Mucosa of rectum (tissue), 2 donors: ENCODE measurements around the gene CCPG1.

Experiments
- H3K27ac ChIP-seq, 2 donors: one replicate each; pipeline ENCODE4 v1.7.0; 2013; ENCODE audit warnings: inconsistent platforms in 2 of 2, low read depth in 2 of 2, low read length in 2 of 2
- H3K27me3 ChIP-seq, 2 donors: one replicate each; pipeline ENCODE4 v1.7.0; 2013; ENCODE audit warnings: low read length in 2 of 2; ENCODE audit not compliant: control insufficient read depth in 2 of 2, insufficient read depth in 2 of 2
- H3K36me3 ChIP-seq, 2 donors: one replicate each; pipeline ENCODE4 v1.7.0; 2013; ENCODE audit warnings: low read length in 2 of 2; ENCODE audit not compliant: control insufficient read depth in 2 of 2, insufficient read depth in 2 of 2
- H3K4me1 ChIP-seq, 2 donors: one replicate each; pipeline ENCODE4 v1.7.0; 2013; ENCODE audit warnings: low read length in 2 of 2, mild to moderate bottlenecking in 1 of 2; ENCODE audit not compliant: control insufficient read depth in 2 of 2, insufficient read depth in 2 of 2
- H3K4me3 ChIP-seq, 2 donors: one replicate each; pipeline ENCODE4 v1.7.0; 2013; ENCODE audit warnings: low read length in 2 of 2
- H3K9ac ChIP-seq, 2 donors: one replicate each; pipeline ENCODE4 v1.7.0; 2013; ENCODE audit warnings: low read length in 2 of 2, low read depth in 1 of 2, mild to moderate bottlenecking in 1 of 2
- H3K9me3 ChIP-seq, 2 donors: one replicate each; pipeline ENCODE4 v1.7.0; 2013; ENCODE audit warnings: low read length in 2 of 2; ENCODE audit not compliant: control insufficient read depth in 2 of 2
- donor health status: healthy.
- donor health status: Normal muscosa, but diverticular disease.

The CCPG1 gene

DNA sequence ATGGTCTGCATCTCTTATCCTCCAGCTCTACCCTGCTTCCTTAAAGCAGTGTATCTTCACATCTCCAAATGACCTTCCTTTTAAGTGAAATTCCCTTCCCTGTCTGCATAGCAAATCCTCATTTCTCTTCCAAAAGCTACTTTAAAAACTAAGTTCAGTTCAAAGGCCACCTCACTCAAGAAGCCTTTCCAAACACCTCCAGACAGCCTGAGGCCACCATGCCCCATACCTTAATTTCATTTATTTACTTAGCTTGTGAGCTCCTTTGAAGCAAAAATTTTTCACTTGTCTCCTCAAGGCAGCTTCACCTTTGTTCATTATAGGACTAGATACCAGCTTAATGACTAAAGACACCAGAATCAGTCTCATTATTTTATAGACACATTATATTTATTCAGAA lies 49.7 kb downstream of the CCPG1 start:
- Histone ChIP-seq H3K4me1 (no peaks in the 10 kb centered on the region), H3K36me3 (peaks cover 9 to 16% of the 10 kb centered on the region in 2 donors), H3K9ac (no peak overlapping the region), H3K9me3 (no peaks in the 10 kb centered on the region), H3K27me3 (no peaks in the 10 kb centered on the region), H3K4me3 (no peak overlapping the region), H3K27ac (no peak overlapping the region)

DNA sequence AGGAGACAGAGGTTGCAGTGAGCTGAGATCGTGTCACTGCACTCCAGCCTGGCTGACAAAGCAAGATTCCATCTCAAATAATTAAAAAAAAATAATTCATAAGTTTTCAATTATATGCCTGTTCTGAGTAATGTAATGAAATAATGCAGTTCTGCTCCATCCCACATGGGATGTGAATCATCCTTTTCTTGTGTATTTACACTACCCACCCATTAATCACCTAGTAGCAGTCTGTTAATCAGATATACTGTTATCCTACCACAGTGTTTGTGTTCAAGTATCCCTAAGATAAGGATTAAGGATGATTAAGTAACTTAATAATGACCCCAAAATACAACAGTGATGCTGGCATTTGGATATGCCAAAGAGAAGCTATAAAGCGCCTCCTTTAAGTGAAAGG lies 50.4 kb downstream of the CCPG1 start:
- H3K27ac ChIP-seq, result no peak overlapping the region

GRCh38 chr15:55356985-55357585 lies 51.1 kb downstream of the CCPG1 start:
- Histone ChIP-seq H3K9me3 (no peaks in the 10 kb centered on the region), H3K36me3 (peaks cover 9 to 16% of the 10 kb centered on the region in 2 donors), H3K27ac (no peak overlapping the region), H3K4me1 (no peaks in the 10 kb centered on the region), H3K27me3 (no peaks in the 10 kb centered on the region), H3K4me3 (no peak overlapping the region), H3K9ac (no peak overlapping the region)

More for the DNA sequence above, 50.4 kb downstream of the CCPG1 start:
- Histone ChIP-seq H3K4me1 (no peaks in the 10 kb centered on the region), H3K9ac (no peak overlapping the region), H3K4me3 (no peak overlapping the region), H3K9me3 (no peaks in the 10 kb centered on the region), H3K27me3 (no peaks in the 10 kb centered on the region), H3K36me3 (peaks cover 9 to 16% of the 10 kb centered on the region in 2 donors)

DNA sequence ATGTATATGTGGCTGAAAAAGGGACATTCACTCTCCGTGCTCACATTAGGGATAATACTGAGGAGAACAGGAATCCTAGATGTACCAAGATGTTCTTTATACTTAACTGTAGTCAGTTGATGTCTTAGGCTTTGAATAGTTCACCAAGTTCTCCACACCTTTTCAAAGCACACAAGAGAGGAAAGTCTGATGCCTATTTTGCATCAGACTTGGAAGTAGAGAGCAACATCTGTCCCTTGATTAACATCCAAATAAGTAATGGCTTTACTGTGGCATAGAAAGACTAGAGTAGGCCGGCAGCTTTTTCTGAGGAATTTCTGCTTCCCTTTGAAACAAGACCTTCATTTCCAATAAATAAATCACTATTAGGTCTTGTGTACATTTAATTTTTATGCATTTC lies 55.1 kb downstream of the CCPG1 start:
- peaks cover 7 to 9% of the 10 kb centered on the region in 2 donors for H3K36me3 ChIP-seq
- H3K4me1 ChIP-seq, result no peaks in the 10 kb centered on the region
- H3K9me3 ChIP-seq, result no peaks in the 10 kb centered on the region
- no peak overlapping the region for H3K27ac ChIP-seq
- H3K4me3 ChIP-seq, result no peak overlapping the region
- H3K27me3 ChIP-seq, result no peaks in the 10 kb centered on the region
- H3K9ac ChIP-seq, result no peak overlapping the region

DNA sequence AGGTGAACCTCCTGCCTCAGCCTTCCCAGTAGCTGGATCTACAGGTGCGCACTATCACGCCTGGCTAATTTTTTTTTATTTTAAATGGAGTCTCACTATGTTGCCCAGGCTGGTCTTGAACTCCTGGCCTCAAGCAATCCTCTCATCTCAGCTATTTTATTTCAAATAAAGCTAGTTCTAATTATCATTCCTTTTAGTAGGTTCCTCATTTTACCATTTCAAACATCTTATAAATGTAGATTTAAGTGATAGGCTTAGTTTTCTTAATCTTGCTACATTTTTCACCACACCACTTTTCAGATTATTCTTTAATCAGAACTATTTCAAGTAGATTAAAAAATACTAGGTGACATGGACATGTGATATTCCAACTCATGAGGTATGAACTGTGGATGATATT lies 58.9 kb downstream of the CCPG1 start:
- H3K4me3 ChIP-seq, result no peak overlapping the region
- H3K27me3 ChIP-seq, result no peaks in the 10 kb centered on the region
- no peak overlapping the region for H3K27ac ChIP-seq
- H3K9ac ChIP-seq, result no peak overlapping the region
- peaks cover 0 to 5% of the 10 kb centered on the region in 2 donors for H3K36me3 ChIP-seq
- no peaks in the 10 kb centered on the region for H3K4me1 ChIP-seq
- H3K9me3 ChIP-seq, result no peaks in the 10 kb centered on the region

DNA sequence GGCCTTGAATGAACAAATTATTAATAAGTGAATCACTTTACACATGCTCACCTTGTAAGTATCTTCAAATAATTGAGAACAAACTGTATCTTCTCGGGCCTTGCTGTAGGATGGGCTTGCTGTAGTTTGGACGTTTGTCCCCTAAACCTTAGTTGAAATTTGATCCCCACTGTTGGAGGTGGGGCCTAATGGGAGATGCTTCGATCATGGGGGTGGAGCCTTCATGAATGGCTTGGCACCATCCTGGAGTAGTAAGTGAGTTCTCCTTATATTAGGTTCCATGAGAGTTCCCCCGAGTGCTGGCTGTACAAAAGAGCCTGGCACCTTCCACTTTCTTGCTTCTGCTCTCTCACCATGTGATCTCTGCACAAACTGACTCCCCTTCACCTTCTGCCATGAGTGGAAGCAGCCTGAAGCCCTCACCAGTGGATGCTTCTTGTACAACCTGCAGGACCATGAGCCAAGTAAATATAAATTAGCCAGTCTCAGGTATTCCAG lies 59.8 kb downstream of the CCPG1 start:
- Histone ChIP-seq H3K27ac (no peak overlapping the region), H3K4me1 (no peaks in the 10 kb centered on the region), H3K9ac (no peak overlapping the region), H3K9me3 (no peaks in the 10 kb centered on the region), H3K4me3 (no peak overlapping the region), H3K27me3 (no peaks in the 10 kb centered on the region), H3K36me3 (peaks cover 2 to 5% of the 10 kb centered on the region in 2 donors)

DNA sequence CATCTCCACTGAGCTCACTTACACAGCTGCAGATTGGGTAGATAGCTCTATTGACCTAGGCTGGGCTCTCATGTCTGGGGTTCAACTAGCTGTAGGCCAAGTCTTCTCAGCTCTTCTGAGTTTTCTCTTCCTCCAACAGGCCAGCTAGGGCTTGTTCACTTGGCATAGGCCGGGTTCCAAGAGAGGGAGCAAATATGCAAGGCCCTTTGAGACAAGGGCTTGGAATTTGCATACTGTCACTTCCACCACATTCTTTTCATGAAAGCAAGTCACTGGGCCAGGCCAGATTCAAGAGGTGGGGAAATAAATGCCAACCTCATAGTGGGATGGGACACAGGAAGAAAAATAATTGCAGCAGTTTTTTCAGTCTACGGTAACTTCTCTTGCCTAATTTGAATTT lies 64.0 kb downstream of the CCPG1 start:
- Histone ChIP-seq H3K27ac (no peak overlapping the region), H3K36me3 (peaks cover 3 to 10% of the 10 kb centered on the region in 2 donors), H3K9ac (no peak overlapping the region), H3K9me3 (no peaks in the 10 kb centered on the region), H3K4me3 (no peak overlapping the region), H3K27me3 (no peaks in the 10 kb centered on the region), H3K4me1 (no peaks in the 10 kb centered on the region)

DNA sequence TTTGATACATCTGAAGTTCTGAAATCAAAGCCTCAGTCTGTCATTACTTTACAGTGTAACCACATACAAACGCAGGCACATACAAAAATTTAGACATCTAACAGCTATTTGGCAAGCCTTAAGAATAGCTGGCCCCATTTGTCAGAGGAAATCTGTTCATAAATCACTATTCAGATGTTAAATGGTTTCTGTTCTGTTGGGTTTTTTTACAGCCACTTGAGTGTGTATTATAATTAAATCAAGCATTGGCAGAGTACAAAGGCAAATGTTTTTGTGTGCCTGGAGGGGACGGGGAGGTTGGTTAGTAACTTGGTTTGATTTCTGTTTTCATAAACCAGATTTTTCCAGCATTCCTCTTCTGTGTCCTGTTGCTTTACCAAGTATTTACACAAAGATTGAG lies 65.0 kb downstream of the CCPG1 start:
- Histone ChIP-seq H3K27me3 (no peaks in the 10 kb centered on the region), H3K4me1 (no peaks in the 10 kb centered on the region), H3K9ac (no peak overlapping the region), H3K9me3 (no peaks in the 10 kb centered on the region), H3K27ac (no peak overlapping the region), H3K36me3 (peaks cover 3 to 10% of the 10 kb centered on the region in 2 donors), H3K4me3 (no peak overlapping the region)

GRCh38 chr15:55337160-55337559 lies 71.0 kb downstream of the CCPG1 start:
- Histone ChIP-seq H3K36me3 (peaks cover 10 to 35% of the 10 kb centered on the region in 2 donors), H3K4me1 (no peaks in the 10 kb centered on the region), H3K27me3 (no peaks in the 10 kb centered on the region), H3K9ac (no peak overlapping the region), H3K9me3 (no peaks in the 10 kb centered on the region), H3K27ac (no peak overlapping the region), H3K4me3 (no peak overlapping the region)

DNA sequence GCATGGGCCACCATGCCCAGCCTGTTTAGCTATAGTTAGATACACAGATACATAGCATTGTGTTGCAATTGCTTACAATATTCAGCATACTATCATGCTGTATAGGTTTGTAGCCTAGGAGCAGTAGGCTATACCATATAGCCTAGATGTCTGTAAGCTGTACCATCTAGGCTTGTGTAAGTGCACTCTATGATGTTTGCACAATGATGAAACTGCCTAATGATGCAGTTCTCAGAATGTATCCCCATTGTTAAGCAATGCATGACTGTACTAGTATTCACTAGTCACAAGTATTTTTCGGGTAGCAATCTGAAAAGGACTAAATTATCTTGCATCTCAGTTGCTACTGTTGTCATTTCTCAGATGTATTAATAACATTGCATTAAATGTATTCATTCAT lies 73.2 kb downstream of the CCPG1 start:
- Histone ChIP-seq H3K4me1 (no peaks in the 10 kb centered on the region), H3K4me3 (no peak overlapping the region), H3K27ac (no peak overlapping the region), H3K36me3 (peaks cover 19 to 31% of the 10 kb centered on the region in 2 donors), H3K9me3 (no peaks in the 10 kb centered on the region), H3K9ac (no peak overlapping the region), H3K27me3 (no peaks in the 10 kb centered on the region)
